ENCODE results near the gene NKIRAS2.
A peak's percentile ranks its signal among the peaks of the same experiment; 100 is the strongest.

The NKIRAS2 gene

GRCh38 chr17:42019509-42020404 lies at the start of gene NKIRAS2:
TSS of gene NKIRAS2 (plus strand) at chr17:42020090. CDS start at chr17:42021578, 1,488 bp downstream.
- DNase-seq (ENCODE audit: insufficient read length, low spot score) (peak; percentile 94), FAIRE-seq (no peak)
- TF ChIP-seq CTCF (IDR thresholded peaks at IDR 0.05; ENCODE audit: insufficient read depth, missing control alignments): peak; percentile 82

GRCh38 chr17:41970901-41971331 lies 49.0 kb upstream of the NKIRAS2 start:
- FAIRE-seq: no peak
- DNase-seq (ENCODE audit: insufficient read length, low spot score): no peak
- TF ChIP-seq CTCF (IDR thresholded peaks at IDR 0.05; ENCODE audit: insufficient read depth, missing control alignments): no peak

- no peak for TF ChIP-seq CTCF (IDR thresholded peaks at IDR 0.05; ENCODE audit: insufficient read depth, missing control alignments)
- no peak for DNase-seq (ENCODE audit: insufficient read length, low spot score)
- no peak for FAIRE-seq
Observed at GRCh38 chr17:41971721-41972523, 48.0 kb upstream of the NKIRAS2 start.

GRCh38 chr17:41972571-41973407 lies 47.1 kb upstream of the NKIRAS2 start:
- no peak for TF ChIP-seq CTCF (IDR thresholded peaks at IDR 0.05; ENCODE audit: insufficient read depth, missing control alignments)
- FAIRE-seq (no peak), DNase-seq (ENCODE audit: insufficient read length, low spot score) (no peak)

- DNase-seq (ENCODE audit: insufficient read length, low spot score) (no peak), FAIRE-seq (no peak)
- TF ChIP-seq CTCF (IDR thresholded peaks at IDR 0.05; ENCODE audit: insufficient read depth, missing control alignments): no peak
Observed at GRCh38 chr17:41973408-41973811, 46.5 kb upstream of the NKIRAS2 start.

DNA sequence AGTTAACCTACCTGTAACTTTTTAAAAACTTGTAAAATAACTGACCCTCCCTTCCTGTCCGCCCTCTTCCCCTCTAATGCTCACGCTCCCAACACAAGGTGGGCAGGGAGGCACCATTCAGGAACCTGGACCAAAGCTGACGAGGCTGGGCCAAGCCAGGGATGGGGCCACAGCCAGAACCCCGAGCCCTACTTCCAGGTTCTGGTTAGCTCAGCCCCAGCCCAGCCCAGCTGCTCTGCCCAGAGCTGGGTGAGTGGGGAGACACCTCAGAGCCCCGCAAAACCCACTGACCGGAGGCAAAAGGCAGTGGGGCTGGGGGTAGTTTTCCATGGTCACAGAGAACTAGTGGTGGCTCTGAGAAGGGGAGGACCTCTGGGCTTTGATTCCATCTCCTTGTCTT lies 45.9 kb upstream of the NKIRAS2 start:
- no peak for TF ChIP-seq CTCF (IDR thresholded peaks at IDR 0.05; ENCODE audit: insufficient read depth, missing control alignments)
- DNase-seq (ENCODE audit: insufficient read length, low spot score): no peak
- FAIRE-seq: no peak
